NCI-H1417 (cell line): Measurements from ENCODE around the gene SCN4B.
A peak's percentile ranks its signal among the peaks of the same experiment; 100 is the strongest.
"Not testable (repeated sequence)": the region's sequence is repeated elsewhere in the genome, so short reads cannot be mapped to it uniquely, and the experiment has no call there.

Source experiments
- DNase-seq, 3 experiments: peaks; one replicate each; lab custom pipeline; 2025; lab: John Stamatoyannopoulos, UW

Gene SCN4B

GRCh38 chr11:118152552-118153471 lies at the start of gene SCN4B:
TSS of gene SCN4B (minus strand) at chr11:118152823. CDS start at chr11:118152673, 150 bp downstream.
- peak; percentile 58 to 85 (median 83) for DNase-seq

- DNase-seq = no peak
Measured at GRCh38 chr11:118201966-118202365, 49.3 kb upstream of the SCN4B start.

- no peak for DNase-seq
Measured at GRCh38 chr11:118200901-118201680, 48.5 kb upstream of the SCN4B start.

GRCh38 chr11:118200497-118200896 lies 47.9 kb upstream of the SCN4B start:
- no peak for DNase-seq

GRCh38 chr11:118199135-118199534 lies 46.5 kb upstream of the SCN4B start:
- no peak for DNase-seq

GRCh38 chr11:118198370-118198769 lies 45.7 kb upstream of the SCN4B start:
- peak; percentile 55 to 76 (median 58) for DNase-seq

- DNase-seq = peak in 2 of 3 experiments; percentile 82 to 95
Measured at GRCh38 chr11:118194835-118195627, 42.4 kb upstream of the SCN4B start.

- peak in 1 of 3 experiments; percentile 44 for DNase-seq
Measured at GRCh38 chr11:118193910-118194566, 41.4 kb upstream of the SCN4B start.

- DNase-seq = not testable (repeated sequence)
Measured at GRCh38 chr11:118192817-118193216, 40.2 kb upstream of the SCN4B start.

- not testable (repeated sequence) for DNase-seq
Measured at GRCh38 chr11:118190942-118191506, 38.4 kb upstream of the SCN4B start.

- DNase-seq = no peak
Measured at GRCh38 chr11:118186346-118187107, 33.9 kb upstream of the SCN4B start.

- DNase-seq = no peak
Measured at GRCh38 chr11:118184784-118185579, 32.4 kb upstream of the SCN4B start.

GRCh38 chr11:118183691-118184090 lies 31.1 kb upstream of the SCN4B start:
- DNase-seq = not testable (repeated sequence)

GRCh38 chr11:118180300-118180703 lies 27.7 kb upstream of the SCN4B start:
- no peak for DNase-seq

- DNase-seq = no peak
Measured at GRCh38 chr11:118176778-118177134, 24.1 kb upstream of the SCN4B start.

GRCh38 chr11:118175993-118176777 lies 23.6 kb upstream of the SCN4B start, which contains the start of gene SCN2B:
TSS of gene SCN2B (minus strand) at chr11:118176639. CDS start at chr11:118176431, 208 bp downstream.
- peak in 1 of 3 experiments; percentile 14 for DNase-seq

GRCh38 chr11:118175031-118175992 lies 22.7 kb upstream of the SCN4B start:
- peak in 1 of 3 experiments; percentile 8 for DNase-seq
